CD4-positive, alpha-beta T cell (primary cell): ENCODE results near the gene MSRB2. TPM values are rescaled to one million over a fixed set of nuclear protein-coding genes. Genes with fewer than 3 reads are reported as not detected.

Experiments
- ATAC-seq: fragments of 200-7000 bp; cut with Tn5 transposase; one replicate; pipeline ENCODE4 v1.10.0; 2022; ENCODE audit warnings: mild to moderate bottlenecking; ENCODE audit not compliant: poor library complexity
- CTCF ChIA-PET: fragments of 350-600 bp; sonication (Branson Sonifier 250); formaldehyde crosslinking; loops from one replicate; lab custom pipeline; 2021; ENCODE audit warnings: antibody characterized with exemption, inconsistent platforms; lab: Charles Lee
- POLR2A ChIA-PET: fragments of 350-600 bp; sonication (Branson Sonifier 250); formaldehyde crosslinking; loops from one replicate; lab custom pipeline; 2021; ENCODE audit warnings: antibody characterized with exemption, inconsistent platforms; lab: Charles Lee
- DNase-seq, 14 experiments: peaks; one replicate each; pipeline ENCODE4 v3.0.0-alpha.2; 2013 to 2020; ENCODE audit warnings: mixed read lengths in 2 of 14
- H3K27ac ChIP-seq, 2 donors: one replicate each; pipeline versions ENCODE4 v1.5.1 to v1.7.0; 2013; ENCODE audit warnings: low read length in 2 of 2, low read depth in 1 of 2, mild to moderate bottlenecking in 1 of 2
- H3K27me3 ChIP-seq, 2 experiments: 1 replicate in 1 of 2; 2 replicates in 1 of 2; pipeline versions ENCODE4 v1.6.1 to v1.7.0; 2013; ENCODE audit warnings: low read length in 2 of 2, control low read depth in 1 of 2, mild to moderate bottlenecking in 1 of 2, moderate library complexity in 1 of 2; ENCODE audit not compliant: insufficient read depth in 2 of 2, control insufficient read depth in 1 of 2
- H3K36me3 ChIP-seq: one replicate; pipeline ENCODE4 v1.6.1; 2013; ENCODE audit warnings: low read length, control low read depth; ENCODE audit not compliant: insufficient read depth
- H3K4me1 ChIP-seq: one replicate; pipeline ENCODE4 v1.6.1; 2013; ENCODE audit warnings: low read length, control low read depth; ENCODE audit not compliant: insufficient read depth
- H3K4me3 ChIP-seq: one replicate; pipeline ENCODE4 v1.5.1; 2013; ENCODE audit warnings: mild to moderate bottlenecking, low read length, moderate library complexity
- H3K9me3 ChIP-seq, 2 experiments: 1 replicate in 1 of 2; 2 replicates in 1 of 2; pipeline versions ENCODE4 v1.6.1 to v1.7.0; 2013; ENCODE audit warnings: low read length in 2 of 2, mild to moderate bottlenecking in 2 of 2, control low read depth in 1 of 2, moderate library complexity in 1 of 2; ENCODE audit not compliant: control insufficient read depth in 1 of 2, insufficient read depth in 1 of 2
- H3K27ac Mint-ChIP-seq: one replicate; pipeline ENCODE4 v1.8.0; 2020; ENCODE audit warnings: mixed read lengths
- H3K27me3 Mint-ChIP-seq: one replicate; pipeline ENCODE4 v1.8.0; 2021; ENCODE audit warnings: mixed read lengths
- H3K36me3 Mint-ChIP-seq: one replicate; pipeline ENCODE4 v1.8.0; 2021; ENCODE audit warnings: low read depth, mixed read lengths
- H3K4me1 Mint-ChIP-seq: one replicate; pipeline ENCODE4 v1.8.0; 2021; ENCODE audit warnings: low read depth, mixed read lengths
- H3K4me3 Mint-ChIP-seq: one replicate; pipeline ENCODE4 v1.8.0; 2020; ENCODE audit warnings: mild to moderate bottlenecking, mixed read lengths
- H3K9me3 Mint-ChIP-seq: one replicate; pipeline ENCODE4 v1.8.0; 2020; ENCODE audit warnings: mixed read lengths
- intact Hi-C, 2 experiments: fragments of 100-400 bp; cut with DNase I in 1 of 2; cut with micrococcal nuclease in 1 of 2; formaldehyde crosslinking; loops; one replicate each; pipeline versions ENCODE4 v1.15.1 to v1.9.0; 2023 to 2025; cut with DNase I, micrococcal nuclease
- total RNA-seq, 174 experiments: library from RNA in 2 of 174; stranded (reverse) in 2 of 174; gene quantifications; one replicate each; pipeline ENCODE4 v1.2.3 and lab custom pipeline; 2021 to 2026
- TF ChIP-seq, protein P1 (sequence below): fragments of 200-600 bp; IDR thresholded peaks from one replicate; pipeline ENCODE4 v1.8.0; 2022; ENCODE audit warnings: antibody characterized with exemption, mild to moderate bottlenecking

MSRB2 gene
- total RNA-seq, 2 experiments from 2014 or later = 0.66 to 1.4 TPM

DNA sequence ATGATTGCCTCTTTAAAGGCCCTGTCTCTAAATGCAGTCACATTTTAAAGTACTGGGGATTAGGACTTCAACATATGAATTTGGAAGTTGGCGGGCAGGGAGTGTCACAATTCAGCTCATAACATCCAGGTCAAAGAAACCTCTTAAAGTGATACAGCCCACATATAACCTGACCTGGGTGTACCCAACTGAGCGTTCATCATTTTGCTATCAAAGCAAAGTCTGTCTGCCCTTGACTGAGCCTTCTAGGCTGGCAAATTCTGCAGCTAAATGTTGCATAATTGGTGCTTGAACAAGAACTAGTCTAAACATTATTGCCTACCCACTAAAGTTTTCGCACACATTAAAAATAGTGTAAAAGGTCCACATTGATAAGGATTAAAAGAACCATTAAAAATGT is 3.7 kb downstream of the MSRB2 start:
- H3K27ac Mint-ChIP-seq = no peak overlapping the region
- H3K27ac ChIP-seq = no peak overlapping the region
- no peak overlapping the region for H3K4me3 Mint-ChIP-seq
- intact Hi-C loops = loop anchor here in 1 of 2 experiments (5.0 to 10.0 kb wide), 2 partner anchors 346 to 1097 kb away; partner anchors contain the start of gene DNAJC1
- no peaks in the 10 kb centered on the region for H3K9me3 ChIP-seq
- no peaks in the 10 kb centered on the region for H3K27me3 Mint-ChIP-seq
- ATAC-seq = no peak
- no peaks in the 10 kb centered on the region for H3K27me3 ChIP-seq
- peaks cover 50% of the 10 kb centered on the region for H3K4me1 Mint-ChIP-seq
- peaks cover 20% of the 10 kb centered on the region for H3K4me1 ChIP-seq
- POLR2A ChIA-PET = no interaction called here
- peaks cover 2% of the 10 kb centered on the region for H3K36me3 ChIP-seq
- no peaks in the 10 kb centered on the region for H3K9me3 Mint-ChIP-seq
- TF ChIP-seq, protein P1, sequence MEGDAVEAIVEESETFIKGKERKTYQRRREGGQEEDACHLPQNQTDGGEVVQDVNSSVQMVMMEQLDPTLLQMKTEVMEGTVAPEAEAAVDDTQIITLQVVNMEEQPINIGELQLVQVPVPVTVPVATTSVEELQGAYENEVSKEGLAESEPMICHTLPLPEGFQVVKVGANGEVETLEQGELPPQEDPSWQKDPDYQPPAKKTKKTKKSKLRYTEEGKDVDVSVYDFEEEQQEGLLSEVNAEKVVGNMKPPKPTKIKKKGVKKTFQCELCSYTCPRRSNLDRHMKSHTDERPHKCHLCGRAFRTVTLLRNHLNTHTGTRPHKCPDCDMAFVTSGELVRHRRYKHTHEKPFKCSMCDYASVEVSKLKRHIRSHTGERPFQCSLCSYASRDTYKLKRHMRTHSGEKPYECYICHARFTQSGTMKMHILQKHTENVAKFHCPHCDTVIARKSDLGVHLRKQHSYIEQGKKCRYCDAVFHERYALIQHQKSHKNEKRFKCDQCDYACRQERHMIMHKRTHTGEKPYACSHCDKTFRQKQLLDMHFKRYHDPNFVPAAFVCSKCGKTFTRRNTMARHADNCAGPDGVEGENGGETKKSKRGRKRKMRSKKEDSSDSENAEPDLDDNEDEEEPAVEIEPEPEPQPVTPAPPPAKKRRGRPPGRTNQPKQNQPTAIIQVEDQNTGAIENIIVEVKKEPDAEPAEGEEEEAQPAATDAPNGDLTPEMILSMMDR = no peak
- CTCF ChIA-PET = no interaction called here
- H3K4me3 ChIP-seq = no peak overlapping the region
- DNase-seq = no peak
- peaks cover 8% of the 10 kb centered on the region for H3K36me3 Mint-ChIP-seq

DNA sequence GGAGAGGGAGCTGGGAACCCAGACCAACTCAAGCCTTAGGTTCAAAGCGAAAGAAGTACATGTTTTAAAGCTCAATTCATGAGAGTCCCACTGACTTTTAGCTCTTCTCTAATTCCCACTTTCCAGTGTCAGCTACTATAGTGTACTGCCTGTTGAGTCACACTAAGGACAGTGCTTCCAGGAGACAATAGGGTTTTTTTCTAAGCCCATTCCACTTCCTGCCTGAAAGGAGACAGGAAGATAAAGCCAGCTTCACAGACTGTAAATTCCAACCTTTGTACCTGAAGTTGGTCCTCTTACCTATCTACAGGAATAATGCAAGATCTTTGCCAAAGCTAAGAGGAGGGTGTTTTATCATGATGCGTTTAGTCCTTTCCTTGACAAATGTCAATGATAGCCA is 4.4 kb downstream of the MSRB2 start:
- intact Hi-C loops = loop anchor here in 1 of 2 experiments (5.0 to 10.0 kb wide), 2 partner anchors 345 to 1098 kb away; partner anchors contain the start of gene DNAJC1
- Histone ChIP-seq H3K27ac (no peak overlapping the region), H3K9me3 (no peaks in the 10 kb centered on the region), H3K36me3 (peaks cover 5% of the 10 kb centered on the region), H3K27me3 (no peaks in the 10 kb centered on the region), H3K4me1 (peaks cover 20% of the 10 kb centered on the region), H3K4me3 (no peak overlapping the region)
- peaks cover 16% of the 10 kb centered on the region for H3K36me3 Mint-ChIP-seq
- ATAC-seq = no peak
- TF ChIP-seq, protein P1 = no peak
- ChIA-PET CTCF (no interaction called here), POLR2A (no interaction called here)
- no peak for DNase-seq
- H3K4me3 Mint-ChIP-seq = no peak overlapping the region
- no peaks in the 10 kb centered on the region for H3K27me3 Mint-ChIP-seq
- H3K4me1 Mint-ChIP-seq = peaks cover 43% of the 10 kb centered on the region
- H3K9me3 Mint-ChIP-seq = no peaks in the 10 kb centered on the region
- H3K27ac Mint-ChIP-seq = no peak overlapping the region

DNA sequence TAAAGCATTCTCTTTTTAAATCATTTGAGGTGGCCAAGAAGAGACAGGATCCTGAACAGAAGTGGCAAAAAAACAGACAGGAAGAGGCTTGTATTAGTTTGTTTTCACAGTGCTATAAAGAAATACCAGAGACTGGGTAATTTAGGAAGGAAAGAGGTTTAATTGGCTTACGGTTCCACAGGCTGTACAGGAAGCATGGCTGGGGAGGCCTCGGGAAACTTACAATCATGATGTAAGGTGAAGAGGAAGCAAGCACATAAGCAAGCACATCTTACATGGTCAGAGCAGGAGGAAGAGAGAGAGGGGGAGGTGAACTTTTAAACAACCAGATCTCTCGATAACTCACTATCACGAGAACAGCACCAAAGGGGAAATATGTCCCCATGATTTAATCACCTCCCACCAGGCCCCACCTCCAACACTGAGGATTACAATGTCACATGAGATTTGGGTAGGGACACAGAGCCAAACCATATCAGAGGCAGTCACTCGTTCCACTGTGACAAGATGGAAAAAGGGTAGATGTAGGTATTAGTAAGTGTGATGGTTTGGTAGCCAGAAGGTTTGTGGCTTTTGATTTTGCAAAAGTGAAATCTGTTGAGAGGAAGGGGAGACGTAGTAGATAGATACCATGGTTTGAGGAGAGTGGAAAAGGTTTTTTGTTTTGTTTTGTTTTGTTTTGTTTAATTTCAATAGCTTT is 5.1 kb downstream of the MSRB2 start:
- TF ChIP-seq, protein P1 = no peak
- H3K36me3 ChIP-seq = peaks cover 11% of the 10 kb centered on the region
- no peaks in the 10 kb centered on the region for H3K27me3 ChIP-seq
- peaks cover 39% of the 10 kb centered on the region for H3K4me1 Mint-ChIP-seq
- H3K27ac Mint-ChIP-seq = no peak overlapping the region
- DNase-seq = no peak
- intact Hi-C loops = no loop called here
- no peaks in the 10 kb centered on the region for H3K9me3 Mint-ChIP-seq
- peaks cover 20% of the 10 kb centered on the region for H3K4me1 ChIP-seq
- no peaks in the 10 kb centered on the region for H3K27me3 Mint-ChIP-seq
- no peak overlapping the region for H3K4me3 ChIP-seq
- peaks cover 22% of the 10 kb centered on the region for H3K36me3 Mint-ChIP-seq
- no peaks in the 10 kb centered on the region for H3K9me3 ChIP-seq
- ChIA-PET CTCF (no interaction called here), POLR2A (no interaction called here)
- H3K4me3 Mint-ChIP-seq = no peak overlapping the region
- no peak for ATAC-seq
- H3K27ac ChIP-seq = no peak overlapping the region
